D721Med (cell line): ENCODE results near the gene MYLK4.

Experiments
- DNase-seq: peaks from one replicate; pipeline ENCODE4 v3.0.0; 2011; ENCODE audit warnings: low spot score; ENCODE audit not compliant: insufficient read length
- FAIRE-seq: peaks from 2 replicates; lab custom pipeline; 2011; peaks lifted over from hg19 to GRCh38; lab: Jason Lieb, UNC
- TF ChIP-seq, protein P1 (sequence below): IDR thresholded peaks from 2 replicates; pipeline ENCODE4 v1.5.1; 2012; ENCODE audit warnings: mild to moderate bottlenecking, control low read depth; ENCODE audit not compliant: insufficient read depth; ENCODE audit errors: missing control alignments

MYLK4 gene

GRCh38 chr6:2641044-2641725, 109.5 kb downstream of the MYLK4 start:
- no peak for FAIRE-seq
- TF ChIP-seq, protein P1, sequence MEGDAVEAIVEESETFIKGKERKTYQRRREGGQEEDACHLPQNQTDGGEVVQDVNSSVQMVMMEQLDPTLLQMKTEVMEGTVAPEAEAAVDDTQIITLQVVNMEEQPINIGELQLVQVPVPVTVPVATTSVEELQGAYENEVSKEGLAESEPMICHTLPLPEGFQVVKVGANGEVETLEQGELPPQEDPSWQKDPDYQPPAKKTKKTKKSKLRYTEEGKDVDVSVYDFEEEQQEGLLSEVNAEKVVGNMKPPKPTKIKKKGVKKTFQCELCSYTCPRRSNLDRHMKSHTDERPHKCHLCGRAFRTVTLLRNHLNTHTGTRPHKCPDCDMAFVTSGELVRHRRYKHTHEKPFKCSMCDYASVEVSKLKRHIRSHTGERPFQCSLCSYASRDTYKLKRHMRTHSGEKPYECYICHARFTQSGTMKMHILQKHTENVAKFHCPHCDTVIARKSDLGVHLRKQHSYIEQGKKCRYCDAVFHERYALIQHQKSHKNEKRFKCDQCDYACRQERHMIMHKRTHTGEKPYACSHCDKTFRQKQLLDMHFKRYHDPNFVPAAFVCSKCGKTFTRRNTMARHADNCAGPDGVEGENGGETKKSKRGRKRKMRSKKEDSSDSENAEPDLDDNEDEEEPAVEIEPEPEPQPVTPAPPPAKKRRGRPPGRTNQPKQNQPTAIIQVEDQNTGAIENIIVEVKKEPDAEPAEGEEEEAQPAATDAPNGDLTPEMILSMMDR, result no peak
- DNase-seq, result no peak

DNA sequence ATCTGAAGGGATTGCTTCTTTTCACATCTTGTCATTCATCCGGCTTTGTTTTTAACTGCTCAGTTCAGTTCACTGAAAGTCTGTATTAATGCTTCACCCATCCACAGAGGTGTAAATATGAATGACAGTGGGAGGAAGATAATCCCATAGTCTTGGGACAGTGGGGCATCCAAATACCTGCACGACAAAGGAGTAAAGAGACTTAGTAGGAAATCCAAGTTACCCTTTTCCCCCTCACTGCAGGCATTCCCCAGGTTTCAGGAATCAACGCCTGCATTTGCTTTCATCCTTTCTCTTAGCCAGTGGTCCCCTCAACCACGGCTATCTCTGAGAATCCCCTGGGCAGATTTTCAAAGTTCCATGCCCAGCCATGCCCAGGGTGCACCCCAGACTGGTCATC, 110.2 kb downstream of the MYLK4 start:
- TF ChIP-seq, protein P1, result no peak
- FAIRE-seq (no peak), DNase-seq (no peak)

- TF ChIP-seq, protein P1, result no peak
- DNase-seq, result no peak
- FAIRE-seq, result no peak
These were observed 110.8 kb downstream of the MYLK4 start for GRCh38 chr6:2639896-2640295.

GRCh38 chr6:2639167-2639566, 111.6 kb downstream of the MYLK4 start:
- no peak for DNase-seq
- TF ChIP-seq, protein P1, result no peak
- no peak for FAIRE-seq

DNA sequence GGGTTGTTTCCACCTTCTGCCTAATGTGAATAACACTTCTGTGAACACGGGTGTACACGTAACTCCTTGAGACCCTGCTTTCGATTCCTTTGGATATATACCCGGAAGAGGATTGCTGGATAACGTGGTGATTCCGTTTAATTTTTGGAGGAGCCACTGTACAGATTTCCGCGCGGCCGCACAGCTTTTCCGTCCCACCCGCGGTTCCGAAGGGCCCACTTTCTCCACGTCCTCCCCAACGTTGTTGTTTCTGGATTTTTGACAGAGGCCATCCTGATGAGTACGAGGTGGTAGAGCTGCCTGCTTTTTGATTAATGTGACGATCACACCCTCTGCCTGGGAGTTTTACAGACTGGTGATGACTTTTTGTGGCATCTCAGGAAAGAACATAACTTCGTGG, 114.0 kb downstream of the MYLK4 start:
- FAIRE-seq (no peak), DNase-seq (no peak)
- TF ChIP-seq, protein P1, result no peak

- FAIRE-seq (no peak), DNase-seq (no peak)
- TF ChIP-seq, protein P1, result no peak
These were observed 114.8 kb downstream of the MYLK4 start for GRCh38 chr6:2635911-2636310.

- TF ChIP-seq, protein P1, result peak; percentile 74
- no peak for FAIRE-seq
- DNase-seq, result peak; percentile 48
These were observed 116.4 kb downstream of the MYLK4 start for GRCh38 chr6:2634139-2634964.
